Parathyroid adenoma (tissue), 2 donors: ENCODE results near the gene JPT1.

Source experiments
- H2AFZ ChIP-seq: fragments of 300-600 bp; sonication (generic); one replicate; pipeline ENCODE4 v1.7.0; 2017; ENCODE audit warnings: antibody characterized with exemption, mild to moderate bottlenecking
- H3K27ac ChIP-seq: fragments of 300-600 bp; sonication (generic); one replicate; pipeline ENCODE4 v1.7.0; 2017
- H3K27me3 ChIP-seq: fragments of 300-600 bp; sonication (generic); one replicate; pipeline ENCODE4 v1.7.0; 2017; ENCODE audit warnings: low read length; ENCODE audit not compliant: control insufficient read depth, insufficient read depth
- H3K36me3 ChIP-seq: fragments of 300-600 bp; sonication (generic); one replicate; pipeline ENCODE4 v1.7.0; 2017; ENCODE audit warnings: low read length; ENCODE audit not compliant: control insufficient read depth, insufficient read depth
- H3K4me1 ChIP-seq: fragments of 300-600 bp; sonication (generic); one replicate; pipeline ENCODE4 v1.7.0; 2017; ENCODE audit warnings: control low read depth
- H3K4me2 ChIP-seq: fragments of 300-600 bp; sonication (generic); one replicate; pipeline ENCODE4 v1.7.0; 2017; ENCODE audit warnings: low read length
- H3K4me3 ChIP-seq: fragments of 300-600 bp; sonication (generic); one replicate; pipeline ENCODE4 v1.7.0; 2017; ENCODE audit warnings: low read depth, low read length
- H3K79me2 ChIP-seq: fragments of 300-600 bp; sonication (generic); one replicate; pipeline ENCODE4 v1.7.0; 2017; ENCODE audit warnings: control low read depth
- H3K9ac ChIP-seq: fragments of 300-600 bp; sonication (generic); one replicate; pipeline ENCODE4 v1.7.0; 2017; ENCODE audit warnings: mild to moderate bottlenecking
- H3K9me3 ChIP-seq: fragments of 300-600 bp; sonication (generic); one replicate; pipeline ENCODE4 v1.7.0; 2017; ENCODE audit warnings: low read length; ENCODE audit not compliant: control insufficient read depth
- TF ChIP-seq, protein P1 (sequence below): fragments of 300-600 bp; sonication (generic); IDR thresholded peaks from one replicate; pipeline ENCODE4 v1.7.0; 2017; ENCODE audit warnings: antibody characterized with exemption, mild to moderate bottlenecking
- donor health status: primary hyperparathyroidism.

Gene JPT1

DNA sequence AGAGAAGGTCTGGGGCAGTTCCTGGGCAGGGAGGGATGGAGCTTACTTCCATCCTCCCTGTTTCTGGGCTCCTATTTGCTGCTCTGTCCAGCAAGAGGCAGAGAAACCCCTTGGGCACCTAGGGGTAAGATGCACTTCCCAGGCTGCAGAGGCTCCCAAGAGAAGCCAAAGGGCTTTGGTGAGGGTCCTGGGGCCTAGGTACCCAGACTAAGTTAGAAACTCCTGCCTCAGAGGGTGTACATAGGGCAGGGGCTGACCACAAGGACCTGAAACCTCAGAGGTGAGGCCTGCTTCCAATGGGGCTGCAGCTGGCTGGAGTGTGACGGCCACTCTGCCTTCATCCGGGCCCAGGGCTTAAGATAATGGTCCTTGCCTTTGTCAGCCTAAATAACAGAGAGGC, 46.1 kb downstream of the JPT1 start:
- no peaks in the 10 kb centered on the region for H3K36me3 ChIP-seq
- H2AFZ ChIP-seq, result no peak overlapping the region
- TF ChIP-seq, protein P1, sequence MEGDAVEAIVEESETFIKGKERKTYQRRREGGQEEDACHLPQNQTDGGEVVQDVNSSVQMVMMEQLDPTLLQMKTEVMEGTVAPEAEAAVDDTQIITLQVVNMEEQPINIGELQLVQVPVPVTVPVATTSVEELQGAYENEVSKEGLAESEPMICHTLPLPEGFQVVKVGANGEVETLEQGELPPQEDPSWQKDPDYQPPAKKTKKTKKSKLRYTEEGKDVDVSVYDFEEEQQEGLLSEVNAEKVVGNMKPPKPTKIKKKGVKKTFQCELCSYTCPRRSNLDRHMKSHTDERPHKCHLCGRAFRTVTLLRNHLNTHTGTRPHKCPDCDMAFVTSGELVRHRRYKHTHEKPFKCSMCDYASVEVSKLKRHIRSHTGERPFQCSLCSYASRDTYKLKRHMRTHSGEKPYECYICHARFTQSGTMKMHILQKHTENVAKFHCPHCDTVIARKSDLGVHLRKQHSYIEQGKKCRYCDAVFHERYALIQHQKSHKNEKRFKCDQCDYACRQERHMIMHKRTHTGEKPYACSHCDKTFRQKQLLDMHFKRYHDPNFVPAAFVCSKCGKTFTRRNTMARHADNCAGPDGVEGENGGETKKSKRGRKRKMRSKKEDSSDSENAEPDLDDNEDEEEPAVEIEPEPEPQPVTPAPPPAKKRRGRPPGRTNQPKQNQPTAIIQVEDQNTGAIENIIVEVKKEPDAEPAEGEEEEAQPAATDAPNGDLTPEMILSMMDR, result no peak
- peaks cover 11% of the 10 kb centered on the region for H3K4me1 ChIP-seq
- no peaks in the 10 kb centered on the region for H3K79me2 ChIP-seq
- H3K27me3 ChIP-seq, result no peaks in the 10 kb centered on the region
- H3K27ac ChIP-seq, result no peak overlapping the region
- no peaks in the 10 kb centered on the region for H3K9me3 ChIP-seq
- no peak overlapping the region for H3K9ac ChIP-seq
- no peak overlapping the region for H3K4me3 ChIP-seq
- H3K4me2 ChIP-seq, result no peak overlapping the region

DNA sequence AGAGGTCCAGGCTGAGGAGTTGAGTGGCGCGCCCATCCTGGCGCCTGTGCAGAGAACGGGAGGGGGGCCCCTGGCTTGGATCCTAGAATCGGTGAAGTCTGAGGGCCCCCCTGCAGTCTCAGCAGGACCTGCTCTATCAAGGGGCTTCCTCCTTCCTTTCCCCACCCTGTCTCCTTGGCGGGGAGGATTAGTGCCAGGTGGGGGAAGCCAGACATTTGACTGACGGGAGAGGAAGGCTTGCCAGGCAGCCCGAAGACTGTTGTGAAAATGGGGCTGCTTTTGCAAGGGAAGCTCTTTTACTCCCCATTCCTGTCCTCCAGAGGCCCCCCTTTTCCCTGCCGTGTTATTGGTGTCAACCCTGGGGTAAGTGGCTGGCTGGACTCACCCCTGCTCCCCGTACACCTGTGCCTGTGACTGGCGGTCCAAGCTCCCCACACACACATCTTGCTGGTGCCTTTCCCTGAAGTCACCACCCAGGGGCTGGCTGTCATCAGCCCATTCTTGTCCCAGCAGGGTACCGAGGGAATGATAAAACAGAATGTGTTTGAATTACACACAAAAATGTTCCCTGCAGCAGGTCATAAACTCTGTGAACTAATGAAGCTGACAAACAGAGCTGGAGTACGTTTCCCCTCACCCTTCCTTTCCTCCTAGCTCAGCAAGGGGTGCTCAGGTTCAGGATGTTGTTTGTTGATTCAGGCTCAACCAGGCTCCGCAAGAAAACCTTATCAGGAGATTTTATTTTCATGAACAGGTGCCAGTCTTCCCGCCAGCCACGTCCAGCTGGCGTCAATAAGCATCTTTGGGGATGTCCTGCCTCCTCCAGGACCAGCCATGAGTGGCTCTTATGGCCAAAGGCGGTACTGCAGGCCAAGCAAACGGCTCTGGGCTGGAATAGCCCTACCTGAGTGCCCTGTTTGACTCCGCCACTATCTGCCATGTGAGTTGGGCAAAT, 48.9 kb downstream of the JPT1 start:
- TF ChIP-seq, protein P1, result peak; percentile 91
- Histone ChIP-seq H3K27ac (peak overlapping the region; percentile 19), H3K79me2 (no peaks in the 10 kb centered on the region), H3K36me3 (no peaks in the 10 kb centered on the region), H3K4me2 (no peak overlapping the region), H3K9me3 (no peaks in the 10 kb centered on the region), H2AFZ (no peak overlapping the region), H3K27me3 (no peaks in the 10 kb centered on the region), H3K9ac (no peak overlapping the region), H3K4me3 (no peak overlapping the region), H3K4me1 (peaks cover 8% of the 10 kb centered on the region)

DNA sequence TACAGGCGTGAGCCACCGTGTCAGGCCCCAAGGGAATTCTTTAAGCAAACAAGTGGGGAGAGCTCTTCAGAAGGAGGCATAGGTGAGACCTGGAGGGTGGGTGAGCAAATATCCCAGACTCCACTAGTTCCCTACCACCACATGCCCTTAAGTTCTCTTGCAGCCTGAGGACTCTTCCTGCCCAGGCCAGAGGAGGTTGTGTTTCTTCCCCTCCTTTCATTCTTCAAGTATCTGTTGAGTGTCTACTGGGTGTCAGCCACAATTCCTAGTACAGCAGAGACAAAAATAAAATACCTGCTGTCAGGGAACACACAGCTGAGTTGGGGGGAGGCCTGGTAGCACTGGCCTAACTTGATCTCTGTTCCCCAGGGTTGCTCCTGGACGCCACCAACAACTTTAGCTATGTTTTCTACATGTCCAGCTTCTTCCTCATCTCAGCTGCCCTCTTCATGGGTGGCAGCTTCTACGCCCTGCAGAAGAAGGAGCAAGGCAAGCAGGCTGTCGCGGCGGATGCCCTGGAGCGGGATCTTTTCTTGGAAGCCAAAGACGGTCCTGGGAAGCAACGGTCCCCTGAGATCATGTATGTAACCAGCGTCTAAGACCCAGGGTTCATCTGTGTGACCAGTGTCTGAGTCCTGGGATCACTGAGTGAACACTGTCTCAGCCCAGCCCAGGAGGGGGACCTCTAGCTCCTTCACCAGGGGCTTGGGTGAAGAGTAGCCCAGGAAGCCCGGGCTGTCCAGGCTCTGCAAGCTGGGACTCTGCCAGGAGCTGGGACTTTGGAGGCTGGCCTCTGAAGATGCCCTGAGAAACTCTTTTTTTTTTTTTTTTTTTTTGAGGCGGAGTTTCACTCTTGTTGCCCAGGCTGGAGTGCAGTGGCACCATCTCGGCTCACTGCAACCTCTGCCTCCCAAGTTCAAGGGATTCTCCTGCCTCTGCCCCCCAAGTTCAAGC, 50.4 kb downstream of the JPT1 start:
- Histone ChIP-seq H3K36me3 (no peaks in the 10 kb centered on the region), H3K27me3 (no peaks in the 10 kb centered on the region), H3K9me3 (no peaks in the 10 kb centered on the region), H3K9ac (no peak overlapping the region), H3K27ac (no peak overlapping the region), H3K4me2 (no peak overlapping the region), H2AFZ (no peak overlapping the region), H3K4me1 (peaks cover 3% of the 10 kb centered on the region), H3K79me2 (no peaks in the 10 kb centered on the region), H3K4me3 (no peak overlapping the region)
- TF ChIP-seq, protein P1, result no peak

DNA sequence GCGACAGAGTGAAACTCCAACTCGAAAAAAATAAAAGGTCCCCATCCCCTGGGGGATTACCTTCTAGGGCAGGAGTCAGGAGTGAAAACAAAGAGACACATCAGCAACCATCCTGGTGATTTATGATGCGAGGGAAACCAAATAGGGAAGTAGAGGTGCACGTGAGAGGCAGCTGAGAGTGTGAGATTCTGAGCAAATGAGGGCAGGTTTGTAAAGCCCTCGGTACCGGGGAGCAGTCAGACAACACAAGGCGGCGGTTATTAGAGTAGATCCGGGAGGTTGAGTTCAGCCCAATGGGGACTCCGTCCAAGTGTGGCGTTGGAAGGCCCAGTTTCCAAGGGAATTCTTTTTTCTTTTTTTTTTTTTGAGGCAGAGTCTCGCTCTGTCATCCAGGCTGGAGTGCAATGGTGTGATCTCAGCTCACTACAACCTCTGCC, 51.9 kb downstream of the JPT1 start:
- Histone ChIP-seq H3K27me3 (no peaks in the 10 kb centered on the region), H3K27ac (no peak overlapping the region), H3K4me3 (no peak overlapping the region), H2AFZ (no peak overlapping the region), H3K36me3 (no peaks in the 10 kb centered on the region), H3K9ac (no peak overlapping the region), H3K4me2 (no peak overlapping the region), H3K9me3 (no peaks in the 10 kb centered on the region), H3K79me2 (no peaks in the 10 kb centered on the region), H3K4me1 (peaks cover 2% of the 10 kb centered on the region)
- TF ChIP-seq, protein P1, result no peak
